Caco-2 (cell line): ENCODE results near the gene SLC6A7. TPM values are rescaled to one million over a fixed set of nuclear protein-coding genes. Genes with fewer than 3 reads are reported as not detected.
"Not testable (repeated sequence)": the region's sequence is repeated elsewhere in the genome, so short reads cannot be mapped to it uniquely, and the experiment has no call there.

Experiments used
- BruUV-seq: library from RNA; stranded (reverse); fragments of 400-500 nt; replicated peaks from 2 replicates; lab custom pipeline; 2021; lab: Mats Ljungman, UMichigan
- CTCF ChIA-PET: fragments of 300-600 bp; sonication (Branson Sonifier 250); formaldehyde crosslinking; loops from one replicate; lab custom pipeline; 2022; ENCODE audit warnings: antibody characterized with exemption; lab: Charles Lee
- POLR2A ChIA-PET: fragments of 300-600 bp; sonication (Branson Sonifier 250); formaldehyde crosslinking; loops from one replicate; lab custom pipeline; 2022; ENCODE audit warnings: antibody characterized with exemption; lab: Charles Lee
- DNase-seq, 2 experiments: peaks; one replicate each; pipeline versions ENCODE4 v3.0.0 to v3.0.0-alpha.2; 2020 to 2022
- H3K27me3 ChIP-seq: replicated peaks from 2 replicates; pipeline ENCODE4 v1.6.0; 2011; ENCODE audit warnings: low read length; ENCODE audit not compliant: control insufficient read depth, insufficient read depth
- H3K36me3 ChIP-seq: 2 replicates; pipeline ENCODE4 v1.5.1; 2011; ENCODE audit warnings: low read length; ENCODE audit not compliant: control insufficient read depth, insufficient read depth
- H3K4me1 ChIP-seq: fragments of 250-450 bp; sonication (Bioruptor Pico); 2 replicates; pipeline ENCODE4 v1.5.1; 2020; ENCODE audit warnings: mild to moderate bottlenecking
- H3K4me3 ChIP-seq: 2 replicates; pipeline ENCODE4 v1.5.1; 2011; ENCODE audit warnings: low read depth, mild to moderate bottlenecking, control low read depth, low read length
- H3K9me3 ChIP-seq: fragments of 250-450 bp; sonication (Bioruptor Pico); 2 replicates; pipeline ENCODE4 v1.5.1; 2020; ENCODE audit warnings: mild to moderate bottlenecking, moderate library complexity
- H3K27ac Mint-ChIP-seq: one replicate; pipeline ENCODE4 v1.8.0; 2022; ENCODE audit warnings: mixed read lengths; ENCODE audit not compliant: unreplicated experiment
- H3K27me3 Mint-ChIP-seq: one replicate; pipeline ENCODE4 v1.8.0; 2022; ENCODE audit warnings: mixed read lengths; ENCODE audit not compliant: insufficient read depth, unreplicated experiment
- H3K36me3 Mint-ChIP-seq: one replicate; pipeline ENCODE4 v1.8.0; 2022; ENCODE audit warnings: mild to moderate bottlenecking, mixed read lengths; ENCODE audit not compliant: insufficient read depth, unreplicated experiment
- H3K4me1 Mint-ChIP-seq: one replicate; pipeline ENCODE4 v1.8.0; 2022; ENCODE audit warnings: low read depth, mixed read lengths; ENCODE audit not compliant: unreplicated experiment
- H3K4me3 Mint-ChIP-seq: one replicate; pipeline ENCODE4 v1.8.0; 2022; ENCODE audit warnings: mild to moderate bottlenecking, moderate library complexity, mixed read lengths; ENCODE audit not compliant: unreplicated experiment
- H3K9me3 Mint-ChIP-seq: one replicate; pipeline ENCODE4 v1.8.0; 2022; ENCODE audit warnings: mixed read lengths; ENCODE audit not compliant: unreplicated experiment
- CTCF ChIP-seq, 2 experiments: fragments of 200-600 bp in 1 of 2; IDR thresholded peaks; 1 replicate in 1 of 2; 2 replicates in 1 of 2; pipeline versions ENCODE4 v1.5.1 to v1.8.0; 2011 to 2022; ENCODE audit warnings: antibody characterized with exemption in 1 of 2, control low read depth in 1 of 2, inconsistent platforms in 1 of 2, low read depth in 1 of 2, low read length in 1 of 2, mild to moderate bottlenecking in 1 of 2, moderate library complexity in 1 of 2; ENCODE audit not compliant: insufficient read depth in 1 of 2, severe bottlenecking in 1 of 2, unreplicated experiment in 1 of 2
- intact Hi-C: fragments of 100-400 bp; cut with micrococcal nuclease; formaldehyde crosslinking; loops from one replicate; pipeline ENCODE4 v1.10.0; 2022; ENCODE audit not compliant: unreplicated experiment
- total RNA-seq: library from RNA; stranded (reverse); gene quantifications from 2 replicates; pipeline ENCODE4 v1.2.3, GENCODE V29; 2022

The SLC6A7 gene
- total RNA-seq, 1 experiment from 2014 or later = not detected

GRCh38 chr5:150247726-150248125 lies 57.9 kb downstream of the SLC6A7 start:
- CTCF ChIA-PET = no interaction called here

DNA sequence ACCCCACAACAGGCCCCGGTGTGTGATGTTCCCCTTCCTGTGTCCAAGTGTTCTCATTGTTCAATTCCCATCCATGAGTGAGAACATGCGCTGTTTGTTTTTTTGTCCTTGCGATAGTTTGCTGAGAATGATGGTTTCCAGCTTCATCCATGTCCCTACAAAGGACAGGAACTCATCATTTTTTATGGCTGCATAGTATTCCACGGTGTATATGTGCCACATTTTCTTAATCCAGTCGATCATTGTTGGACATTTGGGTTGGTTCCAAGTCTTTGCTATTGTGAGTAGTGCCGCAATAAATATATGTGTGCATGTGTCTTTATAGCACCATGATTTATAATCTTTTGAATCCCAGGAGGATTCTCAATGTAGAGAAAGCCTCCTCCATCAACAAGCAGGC lies 58.6 kb downstream of the SLC6A7 start:
- H3K9me3 ChIP-seq, BruUV-seq, H3K27ac Mint-ChIP-seq, CTCF ChIA-PET, H3K36me3 ChIP-seq, H3K27me3 ChIP-seq, H3K4me1 Mint-ChIP-seq, intact Hi-C loops, DNase-seq, H3K36me3 Mint-ChIP-seq, H3K4me3 ChIP-seq, H3K4me3 Mint-ChIP-seq, H3K27me3 Mint-ChIP-seq, H3K9me3 Mint-ChIP-seq: not testable (repeated sequence)
- H3K4me1 ChIP-seq = peaks cover 14% of the 10 kb centered on the region; the same call in 1 of the 2 replicates
- POLR2A ChIA-PET = interaction anchor here (0.6 kb wide), 1 partner anchor 14 kb away, joined by 3 read pairs; no protein-coding TSS in a partner anchor

More at GRCh38 chr5:150247726-150248125, 57.9 kb downstream of the SLC6A7 start:
- TF ChIP-seq CTCF (IDR thresholded peaks at IDR 0.05; ENCODE audit: insufficient read depth in 1 of 2, low read depth in 1 of 2, low read length in 1 of 2, severe bottlenecking in 1 of 2, unreplicated experiment in 1 of 2) = no peak
- H3K27me3 ChIP-seq = no peaks in the 10 kb centered on the region
- peaks cover 6% of the 10 kb centered on the region; the same call in 1 of the 2 replicates for H3K4me1 ChIP-seq
- POLR2A ChIA-PET = no interaction called here
- intact Hi-C loops = no loop called here
- H3K4me3 ChIP-seq = no peak overlapping the region
- H3K27ac Mint-ChIP-seq = no peak overlapping the region
- H3K36me3 ChIP-seq = no peaks in the 10 kb centered on the region
- H3K9me3 ChIP-seq = no peaks in the 10 kb centered on the region
- H3K36me3 Mint-ChIP-seq = no peaks in the 10 kb centered on the region
- no peaks in the 10 kb centered on the region for H3K4me1 Mint-ChIP-seq
- H3K9me3 Mint-ChIP-seq = no peaks in the 10 kb centered on the region
- no TSS peak for BruUV-seq
- no peak overlapping the region for H3K4me3 Mint-ChIP-seq
- DNase-seq = no peak
- H3K27me3 Mint-ChIP-seq = no peaks in the 10 kb centered on the region

DNA sequence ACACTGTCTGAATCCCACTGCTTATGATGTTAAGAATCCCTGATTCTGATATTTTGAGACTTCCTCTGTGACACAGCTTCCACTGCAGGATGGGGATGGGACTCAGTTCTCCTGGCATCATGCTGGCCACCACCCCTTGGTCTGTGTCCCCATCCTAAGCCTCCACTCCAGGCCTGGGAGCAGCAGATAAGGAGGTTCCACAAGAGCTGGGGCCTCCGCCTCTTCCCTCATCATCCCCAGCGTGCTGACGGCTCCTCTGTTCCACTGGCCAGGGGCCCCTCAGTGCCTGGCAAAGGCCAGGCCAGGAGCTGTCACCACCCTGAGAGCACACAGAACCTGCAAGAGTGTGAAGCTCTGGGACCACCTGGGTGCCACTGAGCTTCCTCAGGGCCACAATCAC lies 59.1 kb downstream of the SLC6A7 start:
- intact Hi-C loops = no loop called here
- H3K9me3 ChIP-seq = no peaks in the 10 kb centered on the region
- no peaks in the 10 kb centered on the region for H3K36me3 ChIP-seq
- DNase-seq = no peak
- Mint-ChIP-seq H3K27ac (no peak overlapping the region), H3K27me3 (no peaks in the 10 kb centered on the region), H3K9me3 (no peaks in the 10 kb centered on the region), H3K36me3 (no peaks in the 10 kb centered on the region), H3K4me1 (no peaks in the 10 kb centered on the region), H3K4me3 (no peak overlapping the region)
- no peak overlapping the region for H3K4me3 ChIP-seq
- TF ChIP-seq CTCF (IDR thresholded peaks at IDR 0.05; ENCODE audit: insufficient read depth in 1 of 2, low read depth in 1 of 2, low read length in 1 of 2, severe bottlenecking in 1 of 2, unreplicated experiment in 1 of 2) = no peak
- CTCF ChIA-PET = no interaction called here
- H3K4me1 ChIP-seq = peaks cover 19% of the 10 kb centered on the region
- H3K27me3 ChIP-seq = no peaks in the 10 kb centered on the region
- BruUV-seq = no TSS peak
- POLR2A ChIA-PET = interaction anchor here (0.6 kb wide), 1 partner anchor 14 kb away, joined by 3 read pairs; no protein-coding TSS in a partner anchor
